Measurements from ENCODE around the gene HACL1. TPM values are rescaled to one million over a fixed set of nuclear protein-coding genes. Genes with fewer than 3 reads are reported as not detected.

The HACL1 gene
- total RNA-seq, 1 experiment from 2014 or later: 22.4 TPM

DNA sequence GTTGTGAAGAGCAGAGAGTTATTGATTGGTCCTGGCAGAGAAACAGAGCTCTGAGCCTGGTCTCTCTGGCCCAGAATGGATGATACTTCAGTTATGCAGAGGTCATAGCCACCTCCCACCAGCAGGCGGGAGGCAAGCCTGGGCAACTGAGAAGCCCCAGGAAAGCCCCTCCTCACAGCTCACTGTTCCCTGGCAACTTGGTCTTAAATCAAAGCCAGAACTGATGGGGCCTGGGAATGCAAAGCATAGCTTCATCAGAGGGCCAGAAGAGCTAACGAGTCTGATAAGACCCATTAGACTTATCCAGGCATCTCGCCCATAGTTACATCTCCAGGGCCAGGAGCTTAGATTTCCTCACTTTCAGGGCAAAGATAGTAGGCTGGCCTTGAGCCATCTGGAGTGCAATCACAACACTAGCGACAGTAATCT lies 74.3 kb downstream of the HACL1 start:
- DNase-seq (ENCODE audit: low spot score): peak; percentile 1

DNA sequence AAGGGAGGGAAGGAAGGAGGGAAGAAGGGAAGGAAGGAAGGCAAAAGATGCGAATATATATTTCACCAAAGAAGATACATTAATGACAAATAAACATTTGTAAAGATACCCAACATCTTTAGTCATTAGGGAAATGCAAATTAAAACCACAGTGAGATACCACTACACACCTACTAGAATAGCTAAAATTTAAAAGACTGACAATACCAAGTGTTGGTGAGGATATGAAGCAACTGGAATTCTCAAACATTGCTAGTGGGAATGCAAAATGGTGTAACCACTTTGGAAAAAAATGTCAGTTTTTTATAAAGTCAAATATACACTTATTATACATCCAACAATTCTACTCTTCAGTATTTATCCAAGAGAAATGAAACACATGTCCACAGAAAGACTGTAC lies 75.6 kb downstream of the HACL1 start:
- no peak for DNase-seq (ENCODE audit: low spot score)

DNA sequence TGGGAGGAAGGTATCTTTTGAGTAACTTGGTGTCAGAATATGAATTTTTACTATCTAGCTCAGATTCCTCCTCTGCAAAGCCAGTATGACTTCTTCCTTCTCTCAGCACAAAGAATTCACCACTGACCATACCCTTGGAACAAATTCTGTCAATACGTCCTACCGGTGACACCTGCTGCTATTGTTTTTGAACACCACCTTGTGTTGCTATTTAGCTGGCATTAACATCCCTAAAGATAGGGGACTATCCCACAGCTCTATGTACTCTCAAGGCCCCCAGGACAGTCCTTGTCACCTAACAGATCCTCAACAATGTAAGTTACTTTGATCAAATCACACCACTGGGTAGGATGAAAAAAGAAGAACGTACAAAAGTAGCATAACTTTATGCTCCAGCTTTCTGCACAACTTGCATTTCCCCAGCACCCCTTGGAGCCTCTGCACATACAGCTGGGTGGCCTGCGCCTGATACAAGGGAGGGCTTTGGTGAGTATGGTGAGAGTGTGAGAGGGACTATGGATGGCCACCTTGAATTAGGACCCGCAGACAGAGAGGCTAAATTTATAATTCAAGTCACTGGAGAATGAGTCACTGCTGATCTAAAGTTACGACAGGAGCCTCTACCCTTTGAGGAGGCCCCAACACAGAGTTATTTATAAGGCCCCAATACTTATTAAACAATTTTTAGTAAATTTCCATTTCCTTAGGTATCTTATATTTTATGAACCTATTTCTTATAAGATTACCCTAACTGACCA lies 77.5 kb downstream of the HACL1 start:
- no peak for DNase-seq (ENCODE audit: low spot score)

- DNase-seq (ENCODE audit: low spot score): no peak
These were observed 79.4 kb downstream of the HACL1 start for GRCh38 chr3:15522016-15522415.

DNA sequence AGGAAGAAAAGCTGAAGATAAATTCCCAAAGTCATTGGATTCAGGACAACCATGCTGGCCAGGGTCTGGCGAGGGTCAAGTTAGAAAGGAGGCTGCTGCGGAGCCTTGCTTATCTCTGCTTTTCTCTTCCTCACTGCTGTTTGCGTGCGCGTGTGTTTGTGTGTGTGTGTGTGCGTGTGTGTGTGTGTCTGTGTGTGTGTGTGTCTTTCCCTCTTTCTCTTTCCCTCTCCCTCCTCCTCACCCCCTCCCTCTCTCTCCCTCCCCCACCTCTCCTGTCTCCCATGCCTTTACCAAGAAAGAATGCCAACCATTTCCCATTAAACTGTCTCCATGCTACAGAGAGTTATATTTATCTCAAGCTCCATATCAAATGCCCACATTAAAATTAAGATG lies 79.8 kb downstream of the HACL1 start, which contains the start of gene COLQ:
COLQ (minus strand) TSS at position 134 of the 393 bp plus-strand sequence; CDS start at position 53, 81 bp downstream.
- DNase-seq (ENCODE audit: low spot score): no peak

DNA sequence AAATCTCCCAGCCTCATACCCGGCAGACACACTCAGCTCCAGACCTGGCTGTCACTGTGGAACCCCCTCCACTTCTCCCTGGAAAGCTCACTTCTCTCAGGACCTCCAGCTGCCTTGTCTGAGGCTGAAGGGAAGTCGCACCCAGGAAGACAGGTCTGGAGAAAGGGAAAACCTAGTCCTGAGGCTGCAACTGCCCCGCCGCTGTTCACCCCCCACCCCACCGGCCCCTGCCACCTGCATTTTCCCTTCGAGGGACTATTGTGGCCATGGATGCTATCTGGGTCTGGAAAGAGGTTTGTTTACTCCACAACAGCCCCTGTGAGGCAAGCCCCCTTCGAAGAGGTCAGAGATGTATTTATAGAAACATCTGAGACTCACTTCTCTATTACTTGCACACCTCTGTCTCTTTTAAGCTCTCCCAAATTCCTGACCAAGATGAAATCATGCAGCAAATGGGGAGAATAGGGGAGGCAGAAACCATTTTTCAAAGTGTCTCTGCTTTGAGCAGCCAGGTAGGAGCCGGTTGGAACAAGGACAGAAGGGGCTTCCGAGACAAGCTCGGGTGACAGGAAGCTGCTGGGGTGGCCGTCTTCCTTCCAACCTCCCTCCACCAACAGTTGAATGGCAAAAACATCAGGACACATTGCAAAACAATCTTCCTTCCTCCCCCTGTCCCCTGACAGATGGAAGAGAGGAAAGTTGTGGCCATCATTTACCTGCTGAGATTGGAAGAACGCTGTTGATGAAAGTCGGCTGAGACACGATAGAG lies 80.4 kb downstream of the HACL1 start:
- DNase-seq (ENCODE audit: low spot score): no peak

GRCh38 chr3:15520185-15520584 lies 81.2 kb downstream of the HACL1 start:
- DNase-seq (ENCODE audit: low spot score): no peak

GRCh38 chr3:15519096-15519495 lies 82.3 kb downstream of the HACL1 start:
- no peak for DNase-seq (ENCODE audit: low spot score)

GRCh38 chr3:15514663-15515340 lies 86.6 kb downstream of the HACL1 start:
- no peak for DNase-seq (ENCODE audit: low spot score)

GRCh38 chr3:15513810-15514662 lies 87.3 kb downstream of the HACL1 start:
- no peak for DNase-seq (ENCODE audit: low spot score)

- no peak for DNase-seq (ENCODE audit: low spot score)
These were observed 88.3 kb downstream of the HACL1 start for GRCh38 chr3:15513116-15513515.

DNA sequence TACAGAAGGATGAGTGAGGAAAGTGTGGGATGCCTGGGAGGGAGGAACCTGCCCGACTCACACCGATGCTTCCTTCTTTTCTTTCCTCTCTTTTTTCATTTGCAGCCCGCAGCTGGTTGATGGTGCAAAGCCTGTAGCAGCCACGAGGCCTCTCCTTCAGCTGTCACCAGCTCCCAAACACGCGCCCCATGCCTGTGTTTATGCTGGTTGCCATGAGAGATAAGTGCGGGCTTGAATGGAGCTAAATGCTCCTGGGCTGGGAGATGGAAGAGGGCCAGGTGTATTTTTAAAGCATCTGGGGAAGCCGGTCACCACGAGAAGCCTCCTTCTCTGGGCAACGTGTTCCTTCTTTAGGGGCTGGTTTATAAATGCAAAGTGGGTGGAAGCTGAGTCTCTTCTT lies 89.2 kb downstream of the HACL1 start:
- no peak for DNase-seq (ENCODE audit: low spot score)

DNA sequence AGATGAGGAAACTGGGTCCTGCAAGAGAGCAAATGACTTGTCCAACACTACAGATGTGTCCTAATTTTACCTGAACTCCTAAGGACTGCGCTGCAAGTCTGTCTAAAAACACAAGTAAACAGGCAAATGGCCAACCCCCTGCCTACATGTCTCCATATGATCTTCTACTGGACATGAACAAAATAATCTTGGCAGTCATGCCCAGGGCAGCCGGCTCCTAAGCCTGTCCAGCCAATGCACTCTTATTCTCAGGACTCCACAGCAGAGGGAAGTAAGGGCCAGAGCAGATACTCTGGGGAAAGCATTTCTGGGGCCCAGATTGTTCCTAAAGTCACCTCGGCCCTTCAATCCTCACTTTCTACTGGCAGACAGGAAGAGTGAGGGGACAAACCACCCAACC lies 90.2 kb downstream of the HACL1 start:
- DNase-seq (ENCODE audit: low spot score): no peak

Other genes with a start within 250 kb of the HACL1 start
- 8.7 and 10.4 TPM in 2 replicates for gene METTL6, start 174.0 kb downstream of the HACL1 start, total RNA-seq (2014; rRNA removed; shearing (Covaris generic))
- gene EAF1, start 174.0 kb downstream of the HACL1 start, total RNA-seq (2014; rRNA removed; shearing (Covaris generic)): 19.6 and 25.2 TPM in 2 replicates
- gene COLQ, start 79.9 kb downstream of the HACL1 start, total RNA-seq (2014; rRNA removed; shearing (Covaris generic)): not detected in 2 replicates
- 12.3 and 17.4 TPM in 2 replicates for gene BTD, start 176 bp upstream of the HACL1 start, total RNA-seq (2014; rRNA removed; shearing (Covaris generic))
- 21.4 and 28.5 TPM in 2 replicates for gene ANKRD28, start 196.4 kb upstream of the HACL1 start, total RNA-seq (2014; rRNA removed; shearing (Covaris generic))